ENCODE measurements around the gene PATZ1. TPM values are rescaled to one million over a fixed set of nuclear protein-coding genes. Genes with fewer than 3 reads are reported as not detected.

Gene PATZ1
- total RNA-seq, 4 donors from 2014 or later = 15.7 to 18.0 (median 17.7) TPM

DNA sequence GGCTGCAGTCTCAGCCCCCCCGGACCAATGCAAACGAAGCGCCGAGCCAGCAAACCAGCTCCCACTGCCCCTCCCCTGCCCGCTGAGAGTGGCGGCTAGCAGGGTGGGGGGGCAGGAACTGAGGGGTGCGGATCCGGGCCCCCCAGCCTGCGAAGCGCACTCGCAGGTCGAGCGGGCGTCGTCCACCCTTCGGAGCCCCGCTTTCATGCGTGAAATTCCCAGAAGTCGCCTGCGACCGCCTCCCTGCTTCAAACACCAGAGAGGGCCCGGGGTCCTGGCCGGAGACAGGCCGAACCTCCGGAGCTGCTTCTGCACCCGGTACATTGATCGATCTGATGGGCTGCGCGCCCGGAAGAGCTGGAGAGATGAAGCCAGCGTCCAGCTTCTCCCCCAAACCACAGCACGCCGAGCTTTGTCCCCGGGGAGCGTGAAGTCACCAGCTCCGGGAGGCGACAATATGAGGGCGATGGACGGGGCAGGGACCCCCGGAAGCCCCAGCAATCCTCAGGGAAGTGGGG, 646 bp upstream of the PATZ1 start:
- peak overlapping the region; percentile 74 to 77 for H3K4me3 ChIP-seq
- peaks cover 0 to 11% of the 10 kb centered on the region in 2 donors for H3K36me3 ChIP-seq
- no peak for ATAC-seq
- peaks cover 0 to 48% (median 41%) of the 10 kb centered on the region in 3 donors for H3K4me1 ChIP-seq
- peak overlapping the region; percentile 59 to 93 (median 83) for H3K27ac ChIP-seq
- H3K27me3 ChIP-seq = no peaks in the 10 kb centered on the region
- WGBS, 2 donors (ENCODE audit: low coverage in 1 of 2) = no CpG with 5 or more reads among the region's 40 CpGs
- TF ChIP-seq, protein P1, sequence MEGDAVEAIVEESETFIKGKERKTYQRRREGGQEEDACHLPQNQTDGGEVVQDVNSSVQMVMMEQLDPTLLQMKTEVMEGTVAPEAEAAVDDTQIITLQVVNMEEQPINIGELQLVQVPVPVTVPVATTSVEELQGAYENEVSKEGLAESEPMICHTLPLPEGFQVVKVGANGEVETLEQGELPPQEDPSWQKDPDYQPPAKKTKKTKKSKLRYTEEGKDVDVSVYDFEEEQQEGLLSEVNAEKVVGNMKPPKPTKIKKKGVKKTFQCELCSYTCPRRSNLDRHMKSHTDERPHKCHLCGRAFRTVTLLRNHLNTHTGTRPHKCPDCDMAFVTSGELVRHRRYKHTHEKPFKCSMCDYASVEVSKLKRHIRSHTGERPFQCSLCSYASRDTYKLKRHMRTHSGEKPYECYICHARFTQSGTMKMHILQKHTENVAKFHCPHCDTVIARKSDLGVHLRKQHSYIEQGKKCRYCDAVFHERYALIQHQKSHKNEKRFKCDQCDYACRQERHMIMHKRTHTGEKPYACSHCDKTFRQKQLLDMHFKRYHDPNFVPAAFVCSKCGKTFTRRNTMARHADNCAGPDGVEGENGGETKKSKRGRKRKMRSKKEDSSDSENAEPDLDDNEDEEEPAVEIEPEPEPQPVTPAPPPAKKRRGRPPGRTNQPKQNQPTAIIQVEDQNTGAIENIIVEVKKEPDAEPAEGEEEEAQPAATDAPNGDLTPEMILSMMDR (IDR thresholded peaks at IDR 0.05) = no peak
- no peak for TF ChIP-seq EP300 (IDR thresholded peaks at IDR 0.05)
- TF ChIP-seq POLR2A (IDR thresholded peaks at IDR 0.05) = no peak
- no peak for TF ChIP-seq POLR2AphosphoS5 (IDR thresholded peaks at IDR 0.05)
- H3K9me3 ChIP-seq = no peaks in the 10 kb centered on the region

DNA sequence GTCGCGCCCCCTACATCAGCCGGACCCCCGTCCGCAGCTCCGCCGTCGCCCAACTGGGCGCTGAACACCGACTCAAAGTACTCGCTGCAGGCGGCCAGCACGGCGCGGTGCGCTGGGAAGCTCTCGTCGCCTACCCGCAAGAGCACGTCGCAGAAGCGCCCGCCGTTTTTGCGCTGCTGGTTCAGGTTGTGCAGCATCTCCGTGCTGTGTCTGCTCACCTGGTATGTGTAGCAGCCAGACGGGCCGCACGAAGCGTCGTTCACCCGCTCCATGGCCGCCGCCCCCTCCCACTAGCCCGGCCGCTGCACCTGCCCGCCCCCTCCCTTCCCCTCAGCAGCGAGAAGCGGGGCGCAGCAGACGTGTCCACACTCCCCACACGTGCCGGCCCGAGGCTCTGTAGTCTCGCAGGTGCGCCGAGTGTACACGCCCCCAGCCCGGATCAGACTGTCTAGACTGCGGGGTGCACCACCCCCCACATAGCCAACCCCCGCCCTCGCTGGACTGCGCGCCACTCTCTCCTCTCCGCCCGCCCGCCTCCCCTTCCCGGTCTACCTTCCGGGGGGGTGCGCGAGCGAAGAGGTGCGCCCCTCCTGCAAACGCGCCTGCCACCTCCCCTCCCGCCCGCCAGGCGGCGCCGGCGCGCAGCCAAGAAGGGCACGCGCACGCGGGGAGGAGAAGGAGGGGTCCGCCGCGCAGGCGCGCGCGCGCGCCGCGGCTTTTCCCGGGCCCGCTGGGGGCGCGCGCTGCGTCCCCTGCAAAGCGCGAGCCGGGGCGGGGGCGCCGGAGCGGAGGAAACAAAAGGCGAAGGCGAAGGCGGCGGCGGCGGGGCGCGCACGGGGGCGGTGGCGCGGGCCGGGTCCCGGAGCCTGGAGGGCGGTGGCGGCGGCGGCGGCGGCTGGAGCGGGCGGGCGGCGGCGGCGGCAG, 553 bp downstream of the PATZ1 start:
- peak overlapping the region in 3 of 4 donors; percentile 77 to 93 (median 89) for H3K27ac ChIP-seq
- no peaks in the 10 kb centered on the region for H3K27me3 ChIP-seq
- ATAC-seq = peak; percentile 76
- TF ChIP-seq POLR2A (IDR thresholded peaks at IDR 0.05) = peak; percentile 20 to 23
- TF ChIP-seq, protein P1 (IDR thresholded peaks at IDR 0.05) = peak in 3 of 4 experiments; percentile 91 to 96 (median 96)
- peak; percentile 18 for TF ChIP-seq POLR2AphosphoS5 (IDR thresholded peaks at IDR 0.05)
- no peak for TF ChIP-seq EP300 (IDR thresholded peaks at IDR 0.05)
- H3K4me3 ChIP-seq = peak overlapping the region; percentile 74 to 77
- H3K4me1 ChIP-seq = peaks cover 0 to 59% (median 45%) of the 10 kb centered on the region in 3 donors
- H3K36me3 ChIP-seq = peaks cover 0 to 23% of the 10 kb centered on the region in 2 donors
- H3K9me3 ChIP-seq = no peaks in the 10 kb centered on the region
- no CpG with 5 or more reads among the region's 126 CpGs for WGBS, 2 donors (ENCODE audit: low coverage in 1 of 2)

DNA sequence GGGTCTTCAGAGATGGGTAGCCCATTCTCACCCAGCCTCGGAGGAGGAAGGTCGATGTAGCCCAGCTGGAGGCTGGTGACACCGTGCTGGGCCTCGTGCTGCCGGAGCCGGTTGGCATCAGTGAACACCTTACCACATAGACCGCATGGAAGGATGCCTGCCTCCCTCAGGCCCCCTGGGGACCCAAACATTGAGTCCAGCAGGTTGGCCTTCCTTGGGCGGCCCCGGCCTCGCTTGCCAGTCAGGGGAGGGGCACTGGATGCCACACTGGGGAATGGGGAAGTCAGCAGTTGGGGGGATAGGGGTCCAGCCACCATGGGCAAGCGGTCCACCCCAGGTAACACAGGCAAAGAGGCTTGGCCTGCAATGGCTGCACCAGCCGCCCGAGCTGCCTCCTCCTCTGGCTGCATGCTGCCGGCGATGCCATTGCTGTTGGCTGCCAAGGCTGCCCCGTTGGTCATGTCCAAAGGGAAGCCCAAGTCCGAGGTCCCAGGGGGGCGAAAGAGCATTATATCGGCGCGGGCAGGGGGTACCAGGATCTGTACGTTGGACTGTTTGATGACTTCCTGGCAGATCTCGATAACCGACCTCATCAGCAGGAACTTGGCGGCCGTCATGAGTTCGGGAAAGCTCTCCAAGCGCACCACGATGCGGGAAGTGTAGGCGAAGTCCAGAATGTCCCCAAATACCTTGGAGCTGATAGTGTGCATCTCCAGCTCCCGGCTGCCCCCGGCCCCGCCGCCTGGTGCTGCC, 1.4 kb downstream of the PATZ1 start:
- Histone ChIP-seq H3K4me3 (peak overlapping the region; percentile 74 to 77), H3K4me1 (peaks cover 0 to 67% (median 45%) of the 10 kb centered on the region in 3 donors), H3K9me3 (no peaks in the 10 kb centered on the region), H3K27ac (peak overlapping the region in 3 of 4 donors; percentile 77 to 93 (median 89)), H3K27me3 (no peaks in the 10 kb centered on the region), H3K36me3 (peaks cover 0 to 32% of the 10 kb centered on the region in 2 donors)
- TF ChIP-seq, protein P1 (IDR thresholded peaks at IDR 0.05) = no peak
- TF ChIP-seq POLR2AphosphoS5 (IDR thresholded peaks at IDR 0.05) (peak; percentile 4), EP300 (IDR thresholded peaks at IDR 0.05) (no peak), POLR2A (IDR thresholded peaks at IDR 0.05) (no peak)
- WGBS, 2 donors (ENCODE audit: low coverage in 1 of 2) = no CpG with 5 or more reads among the region's 35 CpGs
- ATAC-seq = no peak

DNA sequence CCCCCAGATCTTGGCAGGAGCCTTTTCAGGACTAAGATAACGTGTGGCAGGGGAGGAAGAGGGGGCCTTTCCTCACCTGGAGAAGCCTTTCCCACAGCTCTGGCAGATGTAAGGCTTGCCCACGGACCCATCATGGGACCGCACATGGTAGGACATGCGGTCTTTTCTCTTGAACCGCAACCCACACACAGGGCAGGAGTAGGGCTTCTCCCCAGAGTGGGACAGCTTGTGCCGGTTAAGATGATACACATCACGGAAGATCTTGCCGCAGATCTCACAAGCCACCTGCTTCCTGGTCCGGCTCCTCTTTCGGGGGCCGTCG, 1.9 kb downstream of the PATZ1 start:
- TF ChIP-seq EP300 (IDR thresholded peaks at IDR 0.05) (no peak), POLR2AphosphoS5 (IDR thresholded peaks at IDR 0.05) (no peak), POLR2A (IDR thresholded peaks at IDR 0.05) (no peak)
- TF ChIP-seq, protein P1 (IDR thresholded peaks at IDR 0.05) = no peak
- Histone ChIP-seq H3K36me3 (peaks cover 0 to 37% of the 10 kb centered on the region in 2 donors), H3K4me3 (peak overlapping the region in 1 of 2 donors; percentile 77), H3K27ac (peak overlapping the region in 3 of 4 donors; percentile 77 to 93 (median 89)), H3K4me1 (peaks cover 0 to 73% (median 45%) of the 10 kb centered on the region in 3 donors), H3K27me3 (no peaks in the 10 kb centered on the region), H3K9me3 (no peaks in the 10 kb centered on the region)
- no peak for ATAC-seq
- 60 to 80% methylated on average over 1 of the region's 12 CpGs for WGBS, 2 donors (ENCODE audit: low coverage in 1 of 2)
